Activated CD8-positive, alpha-beta memory T cell treated with anti-CD3 and anti-CD28 coated beads, Interleukin-2, amount 50 U/mL, for 4 hours (primary cell): Measurements from ENCODE around the gene CDKN2B-AS1.

Source experiments
- DNase-seq: peaks from one replicate; pipeline ENCODE4 v3.0.0-alpha.2; 2020

The CDKN2B-AS1 gene

DNA sequence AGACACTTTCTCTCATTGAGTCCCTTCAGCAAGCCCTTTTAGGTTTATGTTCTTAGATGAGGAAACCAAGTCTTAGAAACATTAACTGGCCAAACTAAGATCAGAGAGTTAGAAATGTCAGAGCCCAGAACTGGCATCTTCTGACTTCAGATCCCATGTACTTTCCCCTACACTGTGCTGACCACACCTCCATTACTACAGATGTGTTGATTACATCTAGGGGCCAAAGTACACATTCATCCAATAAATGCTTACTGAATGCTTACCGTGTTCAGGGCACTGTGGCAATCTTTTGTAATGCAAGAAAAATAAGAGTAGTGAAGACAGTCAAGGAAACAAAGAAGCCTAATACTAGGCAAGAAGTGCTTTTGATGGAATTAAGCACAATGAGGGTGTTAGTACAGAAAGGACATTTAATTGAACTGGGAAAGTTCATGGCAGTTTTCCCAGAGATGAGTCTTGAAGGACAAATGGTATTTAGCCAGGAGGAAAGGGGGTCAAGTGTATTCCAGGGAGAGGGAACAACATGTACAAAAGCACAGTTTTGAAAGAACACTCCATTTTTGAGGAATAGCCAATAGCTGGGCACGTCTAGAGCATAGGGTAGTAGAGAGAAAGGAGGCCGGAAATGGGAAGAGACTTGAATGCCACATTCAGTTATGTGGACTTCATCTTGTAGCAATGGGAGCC, 104.2 kb downstream of the CDKN2B-AS1 start:
- no peak for DNase-seq

GRCh38 chr9:22100626-22101025, 106.0 kb downstream of the CDKN2B-AS1 start:
- no peak for DNase-seq

- no peak for DNase-seq
Measured at GRCh38 chr9:22102146-22103053, 107.8 kb downstream of the CDKN2B-AS1 start.

GRCh38 chr9:22103685-22104575, 109.3 kb downstream of the CDKN2B-AS1 start:
- DNase-seq = no peak

DNA sequence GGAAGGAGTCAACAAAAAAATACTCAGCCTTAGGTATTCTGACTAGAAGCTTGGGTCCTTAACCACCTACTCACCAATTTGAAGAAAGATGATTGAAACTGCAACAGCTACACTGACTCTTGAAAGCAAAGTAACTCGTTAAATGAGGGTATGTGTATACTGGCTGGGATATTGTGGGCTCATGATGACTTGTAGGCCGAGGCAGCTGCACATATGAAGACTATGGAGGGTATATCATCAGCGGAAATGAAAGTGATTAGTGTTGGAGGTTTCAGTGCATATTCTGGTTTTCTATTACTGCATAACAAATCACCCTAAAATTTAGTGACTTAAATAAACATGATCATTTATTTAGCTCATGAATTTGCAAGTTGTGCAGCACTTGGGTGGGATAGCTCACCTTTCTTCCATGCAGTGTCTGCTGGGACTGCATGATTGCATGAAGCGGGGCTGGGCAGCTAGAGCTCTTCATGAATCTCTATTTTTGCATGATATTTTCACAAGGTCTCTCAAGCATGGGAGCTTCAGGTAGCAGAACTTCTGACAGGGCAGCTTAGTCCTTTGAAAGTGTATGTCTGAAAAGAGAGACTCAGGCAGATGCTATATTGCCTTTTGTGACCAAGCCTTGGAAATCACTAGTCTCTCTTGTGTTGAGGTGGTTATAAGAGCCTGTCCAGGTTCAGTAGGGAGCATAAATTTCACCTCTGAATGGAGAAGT, 110.6 kb downstream of the CDKN2B-AS1 start:
- no peak for DNase-seq

DNA sequence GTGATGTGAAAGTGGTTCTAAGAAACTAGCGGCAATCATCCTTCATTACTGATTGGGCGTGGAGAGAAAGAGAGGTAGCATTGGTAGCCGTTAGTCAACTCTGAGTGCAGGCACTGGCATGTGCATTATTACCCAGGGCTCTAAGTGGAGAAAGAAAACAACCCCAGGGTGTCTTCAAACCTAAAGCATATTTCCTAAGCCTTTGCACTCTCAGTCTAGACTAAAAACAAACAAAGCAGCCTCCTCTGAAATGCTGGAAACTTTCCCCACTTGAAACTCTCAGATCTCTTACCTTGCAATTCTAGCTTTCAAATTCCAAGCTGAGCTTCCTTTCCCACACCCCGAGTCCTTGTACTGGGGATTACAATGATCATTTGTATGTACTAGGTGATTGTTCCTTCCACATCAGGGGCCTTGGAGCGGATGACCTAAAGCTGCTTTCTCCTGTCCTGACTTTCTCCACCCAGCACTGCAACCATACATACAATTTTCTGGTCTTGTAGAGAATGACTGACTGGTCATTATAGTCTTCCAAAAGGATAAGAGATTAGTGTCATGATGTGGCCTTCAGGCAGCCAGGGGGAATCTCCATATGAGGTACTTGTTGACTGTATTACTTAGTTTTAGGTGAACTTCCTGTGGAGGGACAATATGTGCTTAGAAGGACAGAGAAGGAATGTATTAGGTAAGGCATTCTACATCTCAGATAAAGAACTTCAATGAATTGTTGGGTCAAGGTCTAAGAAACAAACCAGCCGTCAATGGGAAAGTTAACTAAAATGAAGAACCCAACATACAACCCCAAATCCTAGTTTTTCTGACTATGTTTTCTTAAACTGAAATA, 112.8 kb downstream of the CDKN2B-AS1 start:
- DNase-seq = no peak

DNA sequence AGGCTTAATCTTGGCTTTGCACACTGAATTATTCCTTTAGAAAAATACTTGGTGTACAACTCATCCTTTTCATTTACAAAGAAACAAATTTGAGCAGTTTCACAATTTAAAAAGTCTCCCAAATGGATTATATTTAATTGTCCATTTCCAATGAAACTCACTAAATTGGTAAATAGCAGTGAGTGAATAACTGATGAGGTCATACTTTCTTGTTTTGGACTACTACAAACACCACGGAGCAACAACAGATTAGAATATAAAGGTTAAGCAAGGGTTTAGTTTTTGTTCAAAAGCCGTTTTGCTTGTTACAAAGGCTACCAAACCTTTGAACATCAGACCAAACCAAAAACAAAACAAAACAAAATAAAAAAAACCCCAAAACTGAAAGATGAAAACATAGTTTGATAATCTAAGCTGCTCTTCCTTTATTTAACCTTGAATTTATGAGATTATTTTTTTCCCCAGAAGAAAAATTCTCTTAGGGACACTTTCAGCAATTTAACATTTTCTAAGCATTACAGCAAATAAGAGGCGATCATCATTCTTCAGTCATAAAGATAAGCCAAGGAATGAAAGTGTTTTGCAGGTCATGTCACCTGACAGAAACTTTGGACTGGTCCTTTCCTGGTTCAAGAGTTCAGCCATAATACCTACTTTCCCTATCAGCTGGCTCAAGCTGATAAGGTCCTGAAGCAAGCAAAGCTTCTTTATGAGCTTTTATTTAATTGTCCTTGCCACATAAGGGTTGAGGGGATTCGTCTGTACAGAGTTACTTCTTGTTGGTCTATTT, 114.2 kb downstream of the CDKN2B-AS1 start:
- no peak for DNase-seq

GRCh38 chr9:22111176-22111953, 116.8 kb downstream of the CDKN2B-AS1 start:
- DNase-seq = no peak

DNA sequence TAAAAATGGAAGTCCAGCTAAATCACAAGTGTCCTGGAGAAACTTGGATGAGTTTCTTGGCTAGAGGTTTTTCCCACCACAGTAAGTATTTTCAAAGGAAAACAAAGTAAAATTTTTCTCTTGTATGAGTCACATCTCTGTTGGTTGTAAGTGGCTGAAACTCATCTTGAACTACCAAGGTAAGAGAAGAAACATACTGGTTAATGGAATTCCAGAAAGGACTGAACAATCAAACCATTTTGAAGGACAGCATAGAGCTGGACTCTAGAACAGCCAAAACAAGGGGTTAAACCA, 117.3 kb downstream of the CDKN2B-AS1 start:
- no peak for DNase-seq

DNA sequence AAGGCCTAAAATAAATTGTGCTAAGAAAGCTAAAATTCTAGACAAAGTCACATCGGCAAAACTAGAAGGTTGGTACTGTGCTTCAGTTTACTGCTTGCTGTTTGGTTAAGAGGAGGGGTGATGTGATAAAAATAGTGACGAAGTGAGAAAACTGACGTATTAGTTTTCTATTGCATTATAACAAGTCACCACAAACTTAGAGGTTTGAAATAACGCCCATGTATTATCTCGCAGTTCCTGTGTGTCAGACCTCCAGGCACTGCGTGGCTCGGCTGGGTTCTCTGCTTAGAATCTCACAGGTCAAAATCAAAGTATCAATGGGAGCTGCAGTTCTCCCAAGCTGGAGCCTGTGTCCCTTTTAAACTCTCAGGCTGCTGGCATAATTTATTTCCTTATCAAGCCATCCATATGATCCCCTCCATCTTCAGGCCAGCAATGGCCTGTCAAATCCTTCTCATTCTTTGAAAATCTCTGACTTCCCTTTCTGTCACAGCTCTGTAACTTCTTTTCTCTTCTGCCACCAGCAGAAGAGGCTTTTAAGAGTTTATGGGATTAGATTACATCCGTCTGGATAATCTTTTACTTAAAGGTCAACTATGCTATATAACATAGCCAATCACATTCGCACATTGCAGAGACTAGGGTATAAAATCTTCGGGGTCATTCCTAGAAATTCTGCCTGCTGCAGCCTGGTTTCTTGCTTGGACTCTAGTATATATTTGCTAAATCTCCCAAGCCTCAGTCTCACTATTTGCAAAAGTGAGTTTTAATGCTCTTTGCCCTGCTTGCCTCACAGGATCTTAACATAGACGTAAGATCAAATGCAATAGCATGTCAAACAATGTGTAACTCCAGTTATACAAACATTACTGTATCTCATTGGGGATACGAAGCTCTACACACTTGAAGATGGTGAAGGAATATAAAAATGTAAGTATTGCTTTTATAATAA, 118.6 kb downstream of the CDKN2B-AS1 start:
- DNase-seq = no peak

- DNase-seq = no peak
Measured at GRCh38 chr9:22114956-22115355, 120.4 kb downstream of the CDKN2B-AS1 start.

DNA sequence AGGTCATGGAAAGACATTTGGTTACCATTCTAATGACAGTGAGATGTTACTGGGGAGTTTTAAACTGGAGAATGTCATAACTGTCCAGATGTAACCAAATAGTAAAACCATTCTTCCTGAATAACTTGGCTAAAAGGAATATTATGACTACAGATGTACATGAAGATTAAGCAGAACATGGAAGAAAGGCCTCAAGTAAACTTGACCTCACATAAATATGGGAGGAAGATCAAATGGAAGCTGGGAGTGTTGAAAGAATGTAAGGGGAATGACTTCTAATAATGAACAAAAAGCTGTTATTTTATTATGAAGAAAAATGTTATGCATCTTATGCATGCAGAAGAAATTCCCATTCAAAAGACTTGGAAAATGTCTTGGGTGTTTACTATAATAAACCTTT, 122.2 kb downstream of the CDKN2B-AS1 start:
- no peak for DNase-seq

- no peak for DNase-seq
Measured at GRCh38 chr9:22117511-22118384, 123.2 kb downstream of the CDKN2B-AS1 start.

DNA sequence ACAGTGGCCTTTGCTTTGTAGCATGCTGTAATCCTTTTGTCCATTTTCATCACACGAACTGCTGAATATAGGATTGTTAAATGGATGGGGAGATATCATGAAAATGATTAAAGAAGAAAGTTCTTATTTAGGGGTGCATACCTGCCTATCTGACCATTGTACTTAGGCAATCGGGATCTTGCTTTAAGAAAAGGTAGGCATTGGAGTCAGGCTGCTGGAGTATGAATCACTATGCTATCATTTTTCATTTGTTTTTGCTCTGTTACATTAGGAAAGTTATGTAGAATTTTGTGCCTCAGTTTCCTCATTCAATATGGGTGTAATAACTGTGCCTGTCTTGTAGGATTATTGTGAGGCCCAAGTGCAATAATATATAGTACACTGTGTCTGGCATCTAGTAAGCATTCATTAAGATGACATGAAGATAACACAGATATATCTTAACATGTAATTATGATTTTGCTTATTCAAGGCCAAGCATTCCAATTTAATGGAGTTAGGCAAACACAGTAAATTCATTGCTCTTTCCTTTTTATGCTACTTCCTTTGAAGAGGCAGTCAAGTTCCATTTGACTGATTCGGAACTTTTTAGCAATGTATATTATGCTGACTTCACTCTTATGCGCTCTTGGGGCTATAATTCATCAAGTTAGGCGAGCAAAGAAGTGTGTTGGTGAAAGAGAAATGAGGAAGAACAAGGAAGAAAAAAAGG, 124.4 kb downstream of the CDKN2B-AS1 start:
- DNase-seq = no peak

DNA sequence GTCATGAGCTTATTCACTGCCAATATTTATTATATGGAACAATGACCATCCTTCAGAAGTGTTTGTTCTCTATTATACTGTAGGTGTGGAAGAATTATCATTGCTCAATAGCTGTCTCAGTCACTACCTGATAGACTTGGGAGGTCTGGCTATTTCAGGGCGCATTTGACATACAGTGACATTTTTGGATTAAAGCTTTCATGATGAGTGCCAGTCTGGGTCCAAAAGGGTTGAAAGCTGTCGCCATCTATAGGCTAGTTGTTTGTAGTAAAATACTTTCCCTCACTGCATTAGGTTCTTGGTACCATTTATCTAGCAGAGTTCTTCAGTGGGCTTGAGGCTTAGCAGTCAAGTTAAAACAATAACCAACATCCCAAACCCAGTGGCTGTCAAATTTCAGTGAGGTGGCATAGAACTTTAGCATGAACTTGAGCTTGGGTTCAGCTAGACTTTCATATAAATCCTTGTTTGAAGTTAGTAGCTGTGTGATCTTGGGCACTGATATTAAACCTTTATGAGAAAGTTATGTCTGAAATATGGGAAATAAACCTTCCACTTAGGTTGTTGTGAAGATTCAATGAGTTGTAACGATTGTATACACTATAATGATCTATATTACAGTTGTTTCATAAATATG, 125.0 kb downstream of the CDKN2B-AS1 start:
- no peak for DNase-seq

DNA sequence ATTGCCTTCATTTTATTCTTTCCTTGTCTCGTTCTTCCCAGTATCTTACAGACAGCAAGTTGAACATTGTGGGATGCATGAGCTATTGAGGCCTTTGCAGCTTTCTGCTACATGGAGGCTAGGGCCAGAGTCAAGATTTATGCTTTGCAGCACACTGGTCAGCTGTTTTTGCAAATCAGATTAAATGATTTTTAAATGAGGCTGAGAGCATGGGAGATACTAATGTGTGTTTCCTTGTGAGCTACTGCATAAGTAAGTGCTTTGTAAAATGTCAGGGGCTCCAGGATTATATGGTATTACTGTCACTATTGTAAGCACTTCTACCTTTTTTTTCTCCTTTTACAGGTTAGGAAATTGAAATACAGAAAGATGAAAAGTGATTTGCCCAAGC, 125.6 kb downstream of the CDKN2B-AS1 start:
- no peak for DNase-seq

DNA sequence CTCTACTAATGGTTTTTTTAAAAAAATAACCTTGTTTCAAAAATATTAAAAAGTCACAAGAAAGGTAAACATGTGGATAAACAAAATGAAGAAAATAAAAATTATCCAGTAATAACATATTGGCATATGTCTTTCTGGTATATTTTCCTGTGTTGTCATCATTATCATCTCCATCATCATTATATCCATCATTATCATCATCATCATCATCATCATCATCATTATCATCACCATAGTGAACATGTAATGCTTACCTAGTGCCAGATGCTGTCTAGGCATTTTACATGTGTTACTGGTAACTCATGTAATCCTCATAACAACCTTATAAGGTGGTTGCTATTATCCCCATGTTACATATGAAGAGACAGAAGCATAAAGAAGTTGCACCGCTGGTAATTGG, 126.0 kb downstream of the CDKN2B-AS1 start:
- no peak for DNase-seq
